ENCODE results near the gene TLE3. TPM values are rescaled to one million over a fixed set of nuclear protein-coding genes. Genes with fewer than 3 reads are reported as not detected.

Gene TLE3
- total RNA-seq, 1 donor from 2014 or later: 58.8 TPM

DNA sequence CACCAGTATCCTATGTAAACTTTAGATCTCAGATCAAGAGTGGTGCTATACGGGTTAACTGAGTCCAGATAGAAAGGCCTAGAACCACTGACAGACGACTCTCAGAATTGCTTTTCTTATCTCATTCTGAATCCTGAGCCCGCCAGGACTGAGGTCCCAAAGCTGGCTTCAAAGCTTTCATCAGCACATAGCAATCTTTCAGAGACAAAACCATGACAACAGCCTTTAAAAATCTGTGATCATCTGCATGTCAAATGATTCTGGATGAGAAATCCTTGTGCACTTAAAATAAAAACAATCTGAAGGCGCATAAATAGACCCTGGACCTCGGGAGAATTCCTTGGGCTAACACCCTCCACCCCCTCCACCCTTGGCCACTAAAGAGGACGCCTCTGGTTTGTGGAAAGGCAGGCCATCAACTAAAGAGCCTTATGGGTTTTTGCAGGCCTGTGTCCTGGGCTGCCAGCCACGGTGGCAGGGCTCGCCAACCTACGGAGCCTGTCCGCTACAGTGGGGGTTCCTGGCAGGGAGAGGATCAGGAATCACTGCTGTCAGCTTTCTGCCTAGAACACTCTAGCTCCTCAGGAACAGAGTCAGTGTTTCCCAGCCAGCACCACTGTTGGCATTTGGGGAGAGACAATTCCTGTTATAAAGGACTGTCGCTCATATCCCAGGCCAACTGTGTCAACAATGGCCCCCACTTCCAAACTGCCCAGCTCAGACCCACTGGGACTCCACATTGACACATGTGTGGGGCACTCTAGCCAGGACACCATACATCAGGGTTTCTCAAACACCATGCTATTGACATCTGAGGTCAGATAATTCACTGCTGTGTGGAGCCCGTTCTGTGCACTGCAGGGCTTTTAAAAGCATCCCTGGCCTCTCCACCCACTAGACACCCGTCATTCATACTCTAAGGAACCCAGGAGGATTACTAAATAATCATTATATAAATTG lies 20.2 kb downstream of the TLE3 start:
- Histone ChIP-seq H3K36me3 (peaks cover 56% of the 10 kb centered on the region), H3K4me1 (peaks cover 23% of the 10 kb centered on the region), H3K9me3 (no peaks in the 10 kb centered on the region), H3K27me3 (no peaks in the 10 kb centered on the region), H3K4me3 (no peak overlapping the region), H3K27ac (no peak overlapping the region)
- DNase-seq: no peak
- ATAC-seq: no peak
- TF ChIP-seq, protein P1, sequence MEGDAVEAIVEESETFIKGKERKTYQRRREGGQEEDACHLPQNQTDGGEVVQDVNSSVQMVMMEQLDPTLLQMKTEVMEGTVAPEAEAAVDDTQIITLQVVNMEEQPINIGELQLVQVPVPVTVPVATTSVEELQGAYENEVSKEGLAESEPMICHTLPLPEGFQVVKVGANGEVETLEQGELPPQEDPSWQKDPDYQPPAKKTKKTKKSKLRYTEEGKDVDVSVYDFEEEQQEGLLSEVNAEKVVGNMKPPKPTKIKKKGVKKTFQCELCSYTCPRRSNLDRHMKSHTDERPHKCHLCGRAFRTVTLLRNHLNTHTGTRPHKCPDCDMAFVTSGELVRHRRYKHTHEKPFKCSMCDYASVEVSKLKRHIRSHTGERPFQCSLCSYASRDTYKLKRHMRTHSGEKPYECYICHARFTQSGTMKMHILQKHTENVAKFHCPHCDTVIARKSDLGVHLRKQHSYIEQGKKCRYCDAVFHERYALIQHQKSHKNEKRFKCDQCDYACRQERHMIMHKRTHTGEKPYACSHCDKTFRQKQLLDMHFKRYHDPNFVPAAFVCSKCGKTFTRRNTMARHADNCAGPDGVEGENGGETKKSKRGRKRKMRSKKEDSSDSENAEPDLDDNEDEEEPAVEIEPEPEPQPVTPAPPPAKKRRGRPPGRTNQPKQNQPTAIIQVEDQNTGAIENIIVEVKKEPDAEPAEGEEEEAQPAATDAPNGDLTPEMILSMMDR (IDR thresholded peaks at IDR 0.05): no peak
- intact Hi-C loops (cut with DNase I): no loop called here

DNA sequence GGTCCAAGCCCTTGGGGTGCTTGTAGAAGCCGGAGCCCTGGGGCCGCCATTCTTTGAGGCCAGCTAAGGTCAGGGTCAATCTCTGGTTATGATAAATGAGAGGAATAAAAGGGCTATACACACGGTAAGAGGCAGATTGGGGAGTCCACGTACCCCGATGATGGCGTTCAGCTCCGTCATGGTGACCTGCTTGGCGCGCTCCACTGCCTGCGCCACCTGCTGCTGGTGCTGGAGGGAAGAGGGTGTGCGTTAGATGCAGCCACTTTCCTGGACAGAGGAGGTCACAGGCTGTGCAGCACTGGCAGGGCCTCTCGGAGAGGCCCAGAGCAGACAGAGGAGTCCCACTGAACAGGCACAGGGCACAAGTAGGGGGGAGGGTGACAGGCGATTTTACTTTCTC lies 23.3 kb downstream of the TLE3 start:
- Histone ChIP-seq H3K4me1 (peaks cover 16% of the 10 kb centered on the region), H3K9me3 (no peaks in the 10 kb centered on the region), H3K27me3 (no peaks in the 10 kb centered on the region), H3K4me3 (no peak overlapping the region), H3K36me3 (peaks cover 68% of the 10 kb centered on the region), H3K27ac (no peak overlapping the region)
- DNase-seq: no peak
- TF ChIP-seq, protein P1 (IDR thresholded peaks at IDR 0.05): no peak
- intact Hi-C loops (cut with DNase I): no loop called here
- no peak for ATAC-seq

DNA sequence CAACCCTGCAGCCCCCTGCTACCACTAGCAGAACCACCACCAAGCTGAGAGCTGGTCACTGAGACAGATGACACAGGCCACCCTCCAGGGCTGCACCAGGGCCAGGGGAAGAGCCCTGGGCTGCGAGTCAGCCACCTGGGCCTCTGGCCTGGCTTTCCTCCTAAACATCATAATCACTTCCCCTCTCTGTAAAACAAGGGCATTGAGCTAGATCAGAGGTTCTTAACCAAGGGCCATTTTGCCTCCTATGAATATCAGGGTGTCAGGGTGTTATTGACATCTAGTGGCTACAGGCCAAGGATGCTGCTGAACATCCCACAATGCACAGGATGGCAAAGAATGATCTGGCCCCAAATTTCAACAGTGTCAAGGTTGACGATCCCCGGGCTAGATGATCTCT lies 25.2 kb downstream of the TLE3 start:
- DNase-seq: no peak
- Histone ChIP-seq H3K4me1 (peaks cover 4% of the 10 kb centered on the region), H3K9me3 (no peaks in the 10 kb centered on the region), H3K36me3 (peaks cover 85% of the 10 kb centered on the region), H3K27me3 (no peaks in the 10 kb centered on the region), H3K4me3 (no peak overlapping the region), H3K27ac (no peak overlapping the region)
- ATAC-seq: no peak
- TF ChIP-seq, protein P1 (IDR thresholded peaks at IDR 0.05): no peak
- intact Hi-C loops (cut with DNase I): no loop called here

DNA sequence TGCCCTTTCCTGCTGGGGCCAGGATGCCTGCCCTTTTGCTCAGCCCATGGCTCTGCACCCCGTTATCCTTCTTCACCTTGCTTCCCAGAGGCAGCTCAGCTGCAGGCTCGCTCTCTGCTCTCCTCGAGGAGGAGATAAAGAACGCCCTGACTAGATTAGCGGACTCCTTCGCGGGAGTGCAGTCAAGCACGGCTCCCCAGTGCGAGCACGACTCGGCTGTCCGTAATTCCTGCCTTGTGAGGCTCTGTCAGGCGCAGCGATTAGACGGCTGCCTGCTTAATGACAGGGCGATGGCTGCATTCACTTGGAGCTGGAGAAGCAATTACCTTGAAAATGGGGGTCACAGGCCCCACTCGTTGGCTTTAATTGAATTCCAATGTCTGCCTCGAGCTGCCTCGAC lies 25.9 kb downstream of the TLE3 start:
- intact Hi-C loops (cut with DNase I): no loop called here
- Histone ChIP-seq H3K36me3 (peaks cover 91% of the 10 kb centered on the region), H3K27ac (no peak overlapping the region), H3K4me1 (peaks cover 4% of the 10 kb centered on the region), H3K9me3 (no peaks in the 10 kb centered on the region), H3K4me3 (no peak overlapping the region), H3K27me3 (no peaks in the 10 kb centered on the region)
- DNase-seq (no peak), ATAC-seq (no peak)
- TF ChIP-seq, protein P1 (IDR thresholded peaks at IDR 0.05): no peak

DNA sequence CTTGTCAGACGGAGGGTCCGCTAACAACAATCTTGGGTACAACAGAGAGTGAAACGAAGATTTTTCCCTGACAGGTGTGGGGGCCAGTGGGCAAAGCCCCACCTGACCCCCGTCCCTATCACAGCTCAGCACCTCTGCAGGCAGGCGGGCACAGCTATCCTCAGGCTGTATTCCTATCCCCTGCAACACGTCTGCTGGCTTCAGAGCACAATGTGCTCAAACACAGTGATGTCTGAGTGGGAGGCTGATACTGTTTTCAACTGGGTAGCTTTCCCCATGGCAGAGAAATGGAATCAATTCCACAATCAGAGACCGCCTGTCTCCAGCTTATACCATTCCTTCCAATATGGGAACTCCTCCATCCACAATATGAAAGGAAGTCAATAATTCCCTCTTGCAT lies 28.0 kb downstream of the TLE3 start:
- peaks cover 10% of the 10 kb centered on the region for H3K4me1 ChIP-seq
- H3K9me3 ChIP-seq: no peaks in the 10 kb centered on the region
- peaks cover 95% of the 10 kb centered on the region for H3K36me3 ChIP-seq
- no peak overlapping the region for H3K4me3 ChIP-seq
- no peak overlapping the region for H3K27ac ChIP-seq
- TF ChIP-seq, protein P1 (IDR thresholded peaks at IDR 0.05): no peak
- H3K27me3 ChIP-seq: no peaks in the 10 kb centered on the region
- no peak for DNase-seq
- intact Hi-C loops (cut with DNase I): no loop called here
- ATAC-seq: no peak
